Neural progenitor cell (in vitro differentiated cells): Measurements from ENCODE around the gene MSRB1.

Experiments
- EZH2 ChIP-seq: fragments of 200-600 bp; sonication (generic); IDR thresholded peaks from 2 replicates; pipeline ENCODE4 v1.6.1; 2017; ENCODE audit warnings: antibody characterized with exemption, mild to moderate bottlenecking, moderate library complexity
- EZH2phosphoT487 ChIP-seq: fragments of 200-600 bp; sonication (generic); IDR thresholded peaks from 2 replicates; pipeline ENCODE4 v1.6.1; 2017; ENCODE audit warnings: antibody characterized with exemption
- TF ChIP-seq, protein P1 (sequence below): fragments of 200-600 bp; sonication (generic); IDR thresholded peaks from 2 replicates; pipeline ENCODE4 v1.5.1; 2017; ENCODE audit warnings: antibody characterized with exemption, mild to moderate bottlenecking

DNA sequence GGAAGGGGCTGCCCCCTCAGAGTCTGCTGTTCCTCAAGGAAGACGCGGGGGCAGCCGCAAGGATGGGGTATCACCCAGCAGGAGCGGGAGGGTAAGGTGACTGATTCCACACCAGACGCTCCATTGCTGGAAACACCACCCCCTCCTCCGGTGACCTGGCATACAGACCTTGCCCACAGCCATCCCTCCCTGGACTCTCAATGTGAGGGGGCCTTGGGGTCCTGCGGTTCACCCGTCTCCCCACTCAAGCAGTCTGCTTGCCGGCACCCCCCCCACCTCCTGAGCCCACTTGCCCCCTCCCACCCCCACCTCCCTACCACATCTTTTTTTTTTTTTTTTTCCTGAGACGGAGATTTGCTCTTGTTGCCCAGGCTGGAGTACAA is 12.7 kb downstream of the MSRB1 start:
- TF ChIP-seq, protein P1, sequence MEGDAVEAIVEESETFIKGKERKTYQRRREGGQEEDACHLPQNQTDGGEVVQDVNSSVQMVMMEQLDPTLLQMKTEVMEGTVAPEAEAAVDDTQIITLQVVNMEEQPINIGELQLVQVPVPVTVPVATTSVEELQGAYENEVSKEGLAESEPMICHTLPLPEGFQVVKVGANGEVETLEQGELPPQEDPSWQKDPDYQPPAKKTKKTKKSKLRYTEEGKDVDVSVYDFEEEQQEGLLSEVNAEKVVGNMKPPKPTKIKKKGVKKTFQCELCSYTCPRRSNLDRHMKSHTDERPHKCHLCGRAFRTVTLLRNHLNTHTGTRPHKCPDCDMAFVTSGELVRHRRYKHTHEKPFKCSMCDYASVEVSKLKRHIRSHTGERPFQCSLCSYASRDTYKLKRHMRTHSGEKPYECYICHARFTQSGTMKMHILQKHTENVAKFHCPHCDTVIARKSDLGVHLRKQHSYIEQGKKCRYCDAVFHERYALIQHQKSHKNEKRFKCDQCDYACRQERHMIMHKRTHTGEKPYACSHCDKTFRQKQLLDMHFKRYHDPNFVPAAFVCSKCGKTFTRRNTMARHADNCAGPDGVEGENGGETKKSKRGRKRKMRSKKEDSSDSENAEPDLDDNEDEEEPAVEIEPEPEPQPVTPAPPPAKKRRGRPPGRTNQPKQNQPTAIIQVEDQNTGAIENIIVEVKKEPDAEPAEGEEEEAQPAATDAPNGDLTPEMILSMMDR: no peak
- TF ChIP-seq EZH2phosphoT487: no peak
- TF ChIP-seq EZH2: no peak
